Suppressor macrophage treated with lipopolysaccharide for 1 hour (primary cell): ENCODE data around the gene PPP1R26.
A peak's percentile ranks its signal among the peaks of the same experiment; 100 is the strongest.

Experiments
- DNase-seq, 3 donors: peaks; one replicate each; pipeline ENCODE4 v3.0.0-alpha.2; 2020 to 2022

The PPP1R26 gene

GRCh38 chr9:135490166-135490870 is 10.7 kb downstream of the PPP1R26 start:
- DNase-seq, result no peak

GRCh38 chr9:135490980-135491464 is 11.4 kb downstream of the PPP1R26 start:
- DNase-seq, result peak; percentile 34 to 52 (median 46)

- DNase-seq, result no peak
Measured at GRCh38 chr9:135491764-135492163, 12.2 kb downstream of the PPP1R26 start.

GRCh38 chr9:135492886-135493669 is 13.5 kb downstream of the PPP1R26 start:
- no peak for DNase-seq

GRCh38 chr9:135494791-135495559 is 15.4 kb downstream of the PPP1R26 start:
- no peak for DNase-seq

- DNase-seq, result no peak
Measured at GRCh38 chr9:135498381-135499126, 19.0 kb downstream of the PPP1R26 start.

GRCh38 chr9:135499326-135500070 is 19.9 kb downstream of the PPP1R26 start:
- DNase-seq, result peak; percentile 91 to 96 (median 95)

GRCh38 chr9:135500071-135500524 is 20.5 kb downstream of the PPP1R26 start:
- DNase-seq, result no peak

GRCh38 chr9:135500525-135501260 is 21.1 kb downstream of the PPP1R26 start, which contains the start of gene MRPS2:
Gene MRPS2, plus strand, starts transcription at chr9:135500682. Its CDS starts 29 bp downstream, at chr9:135500711.
- peak; percentile 91 to 97 (median 94) for DNase-seq

- DNase-seq, result peak; percentile 53 to 83 (median 71)
Measured at GRCh38 chr9:135501261-135502167, 21.9 kb downstream of the PPP1R26 start.

GRCh38 chr9:135502168-135502872 is 22.7 kb downstream of the PPP1R26 start:
- no peak for DNase-seq

- no peak for DNase-seq
Measured at GRCh38 chr9:135502873-135503321, 23.3 kb downstream of the PPP1R26 start.

- no peak for DNase-seq
Measured at GRCh38 chr9:135503371-135504261, 24.0 kb downstream of the PPP1R26 start.

GRCh38 chr9:135504262-135505243 is 25.0 kb downstream of the PPP1R26 start:
- DNase-seq, result peak; percentile 71 to 82 (median 79)

GRCh38 chr9:135505406-135506187 is 26.0 kb downstream of the PPP1R26 start:
- DNase-seq, result no peak
